GM12878 (cell line): Measurements from ENCODE around the gene NQO1. TPM values are rescaled to one million over a fixed set of nuclear protein-coding genes. Genes with fewer than 3 reads are reported as not detected.
A peak's percentile ranks its signal among the peaks of the same experiment; 100 is the strongest.

Experiments used
- ATAC-seq: fragments of 200-7000 bp; cut with Tn5 transposase; 3 replicates; pipeline ENCODE4 v1.9.1; 2020; ENCODE audit warnings: mild to moderate bottlenecking, moderate library complexity
- BruUV-seq: library from RNA; stranded (reverse); fragments of 400-500 nt; replicated peaks from 2 replicates; lab custom pipeline; 2021; lab: Mats Ljungman, UMichigan
- CTCF ChIA-PET: fragments of 300-600 bp; sonication (Branson Sonifier 250); formaldehyde crosslinking; extraction: SDS; loops from one replicate; lab custom pipeline; 2021; ENCODE audit warnings: inconsistent platforms; lab: Yijun Ruan, JAX
- POLR2A ChIA-PET: fragments of 350-600 bp; formaldehyde crosslinking; extraction: SDS; loops from one replicate; lab custom pipeline; 2021; ENCODE audit warnings: inconsistent platforms; lab: Charles Lee
- RAD21 ChIA-PET: fragments of 300-600 bp; sonication (Branson Sonifier 250); formaldehyde crosslinking; loops from one replicate; lab custom pipeline; 2023; ENCODE audit warnings: antibody characterized with exemption; ENCODE audit not compliant: unreplicated experiment; lab: Charles Lee
- SMC1A ChIA-PET: fragments of 300-600 bp; sonication (Branson Sonifier 250); formaldehyde crosslinking; loops from one replicate; lab custom pipeline; 2023; ENCODE audit not compliant: unreplicated experiment, uncharacterized antibody; lab: Charles Lee
- DNase-seq: peaks from one replicate; pipeline ENCODE4 v3.0.0-alpha.2; 2011; ENCODE audit warnings: low read depth, low spot score
- FAIRE-seq: peaks from 3 replicates; lab custom pipeline; 2011; peaks lifted over from hg19 to GRCh38; lab: Jason Lieb, UNC
- H2AFZ ChIP-seq: 2 replicates; pipeline ENCODE4 v1.6.0; 2011; ENCODE audit warnings: low read depth, low read length, control low read depth; ENCODE audit not compliant: control insufficient read depth
- H3K27ac ChIP-seq: 2 replicates; pipeline ENCODE4 v1.5.1; 2011; ENCODE audit warnings: control low read depth; ENCODE audit not compliant: control insufficient read depth, insufficient read depth
- H3K27me3 ChIP-seq, 2 experiments: replicated peaks in 1 of 2; 2 replicates each; pipeline versions ENCODE4 v1.6.0 to v1.6.1; 2011; ENCODE audit warnings: low read length in 1 of 2; ENCODE audit not compliant: control insufficient read depth in 2 of 2, insufficient read depth in 2 of 2
- H3K36me3 ChIP-seq, 2 experiments: 2 replicates each; pipeline ENCODE4 v1.5.1; 2011; ENCODE audit warnings: low read length in 1 of 2; ENCODE audit not compliant: control insufficient read depth in 2 of 2, insufficient read depth in 2 of 2
- H3K4me1 ChIP-seq: 2 replicates; pipeline ENCODE4 v1.6.1; 2011; ENCODE audit warnings: mild to moderate bottlenecking, low read length, moderate library complexity, mixed read lengths; ENCODE audit not compliant: control insufficient read depth, insufficient read depth
- H3K4me2 ChIP-seq: 2 replicates; pipeline ENCODE4 v1.6.0; 2011; ENCODE audit warnings: control low read depth; ENCODE audit not compliant: control insufficient read depth, insufficient read depth
- H3K4me3 ChIP-seq: fragments of 200-600 bp; sonication (generic); 2 replicates; pipeline ENCODE4 v1.5.1; 2016
- H3K79me2 ChIP-seq: 2 replicates; pipeline ENCODE4 v1.6.0; 2011; ENCODE audit warnings: low read length; ENCODE audit not compliant: control insufficient read depth, insufficient read depth
- H3K9ac ChIP-seq: 2 replicates; pipeline ENCODE4 v1.8.0; 2011; ENCODE audit warnings: low read length, control low read depth, mixed read lengths; ENCODE audit not compliant: control insufficient read depth, insufficient read depth
- H3K9me3 ChIP-seq: replicated peaks from 3 replicates; pipeline ENCODE4 v1.5.1; 2011; ENCODE audit warnings: mild to moderate bottlenecking, low read length; ENCODE audit not compliant: control insufficient read depth, insufficient read depth
- H4K20me1 ChIP-seq: 2 replicates; pipeline ENCODE4 v1.6.0; 2011; ENCODE audit not compliant: control insufficient read depth, insufficient read depth
- ASH2L ChIP-seq: fragments of 300-600, 200-600 bp; sonication (generic); IDR thresholded peaks from 2 replicates; pipeline ENCODE4 v1.6.1; 2017; ENCODE audit warnings: low read depth, mild to moderate bottlenecking, borderline replicate concordance
- CHD2 ChIP-seq: IDR thresholded peaks from 2 replicates; pipeline ENCODE4 v1.6.1; 2011; ENCODE audit warnings: low read depth, low read length, improper control_type of control experiment, borderline replicate concordance
- CREB1 ChIP-seq: IDR thresholded peaks from 2 replicates; pipeline ENCODE4 v1.6.1; 2012; ENCODE audit warnings: low read depth, mild to moderate bottlenecking, inconsistent platforms
- ELK1 ChIP-seq: IDR thresholded peaks from 2 replicates; pipeline ENCODE4 v1.6.1; 2012; ENCODE audit warnings: low read depth, low read length, improper control_type of control experiment
- FOS ChIP-seq: IDR thresholded peaks from 3 replicates; pipeline ENCODE4 v1.6.1; 2011; ENCODE audit warnings: borderline replicate concordance; ENCODE audit not compliant: insufficient read length; ENCODE audit errors: extremely low read depth
- IKZF2 ChIP-seq, 2 experiments: fragments of 450-650 bp; IDR thresholded peaks; 2 replicates each; pipeline ENCODE4 v1.6.1; 2017; ENCODE audit warnings: mild to moderate bottlenecking in 2 of 2, moderate library complexity in 2 of 2
- KAT2A ChIP-seq: conservative IDR thresholded peaks from 2 replicates; pipeline ENCODE4 v1.6.1; 2011; ENCODE audit warnings: low read depth, low read length; ENCODE audit not compliant: control insufficient read depth
- PAX8 ChIP-seq: fragments of 450-650 bp; IDR thresholded peaks from 2 replicates; pipeline ENCODE4 v1.6.1; 2017; ENCODE audit warnings: mild to moderate bottlenecking, moderate library complexity
- PRDM15 ChIP-seq: fragments of 450-650 bp; formaldehyde crosslinking; IDR thresholded peaks from 2 replicates; pipeline ENCODE4 v1.4.0; 2020; ENCODE audit warnings: mild to moderate bottlenecking, moderate library complexity
- STAT3 ChIP-seq: IDR thresholded peaks from 2 replicates; pipeline ENCODE4 v1.6.1; 2011; ENCODE audit warnings: low read depth, low read length, improper control_type of control experiment
- SUZ12 ChIP-seq: fragments of 200-600 bp; sonication (generic); IDR thresholded peaks from one replicate; pipeline ENCODE4 v1.6.1; 2018; ENCODE audit warnings: antibody characterized with exemption, mild to moderate bottlenecking; ENCODE audit not compliant: unreplicated experiment
- TAF1 ChIP-seq: IDR thresholded peaks from 2 replicates; pipeline ENCODE4 v1.6.1; 2011; ENCODE audit warnings: mild to moderate bottlenecking, low read depth, low read length, borderline replicate concordance
- YY1 ChIP-seq: IDR thresholded peaks from 2 replicates; pipeline ENCODE4 v1.6.1; 2011; ENCODE audit warnings: low read depth, mild to moderate bottlenecking, low read length
- ZNF217 ChIP-seq: fragments of 450-650 bp; IDR thresholded peaks from 2 replicates; pipeline ENCODE4 v1.6.1; 2017; ENCODE audit warnings: antibody characterized with exemption, mild to moderate bottlenecking
- WGBS: methylation state at CpG from one replicate; pipeline ENCODE4 v1.1.6; 2016; ENCODE audit warnings: low lambda C conversion rate; ENCODE audit not compliant: insufficient replicate concordance, insufficient coverage; ENCODE audit errors: missing lambda C conversion rate; 5-methylcytosine and 5-hydroxymethylcytosine counted together
- in situ Hi-C: fragments of 300-500 bp; cut with MboI; formaldehyde crosslinking; loops from 9 replicates; pipeline ENCODE4 v1.14.3; 2018; ENCODE audit warnings: mixed read lengths
- intact Hi-C: fragments of 100-400 bp; cut with micrococcal nuclease; formaldehyde crosslinking; loops from one replicate; pipeline ENCODE4 v1.14.2; 2022; ENCODE audit not compliant: unreplicated experiment
- polyA plus RNA-seq, 11 experiments: library from polyadenylated mRNA; depleted of rRNA in 4 of 11; unstranded in 6 of 11; stranded (reverse) in 5 of 11; fragments of >200 nt; fragmentation: Nextera tagmentation in 4 of 11; fragmentation: Illumina TruSeq in 1 of 11; extraction: Ambion mirVana in 4 of 11; extraction: Trizol in 1 of 11; gene quantifications; 1 replicate in 1 of 11; 2 replicates in 10 of 11; pipeline versions ENCODE4 v1.2.1 to v1.2.3, GENCODE V29; 2011 to 2016; ENCODE audit warnings: inconsistent platforms in 2 of 11, missing spikeins in 2 of 11, low read depth in 1 of 11
- total RNA-seq, 4 experiments: library from RNA; depleted of rRNA in 3 of 4; stranded (reverse); fragments of >200 nt in 3 of 4; fragmentation: Illumina TruSeq in 1 of 4; extraction: Trizol in 1 of 4; gene quantifications; 2 replicates each; pipeline versions ENCODE4 v1.2.1 to v1.2.3, GENCODE V29; 2013 to 2021
- TF ChIP-seq, protein P1 (sequence below): fragments of 450-650 bp; conservative IDR thresholded peaks from 2 replicates; pipeline ENCODE4 v1.6.1; 2017; ENCODE audit warnings: mild to moderate bottlenecking, moderate library complexity
- TF ChIP-seq, protein P2 (sequence below): fragments of 450-650 bp; IDR thresholded peaks from 2 replicates; pipeline ENCODE4 v1.6.1; 2017; ENCODE audit warnings: borderline replicate concordance

Gene NQO1
- total and polyA plus RNA-seq, 10 of the 15 experiments (the other 5 are each of a cell fraction or from before 2014, with no cell fraction given): 24.6 to 84.9 (median 34.6) TPM

GRCh38 chr16:69727916-69728270 lies 1.5 kb upstream of the NQO1 start:
- ChIA-PET SMC1A (interaction anchor here (0.7 to 8.3 kb wide), 4 partner anchors 19 to 548 kb away, joined by 3 to 47 read pairs (median 3); partner anchors contain the start of gene NOB1), POLR2A (interaction anchor here (0.6 to 1.8 kb wide), 2 partner anchors 24 to 27 kb away, joined by 3 to 9 read pairs; partner anchors contain the start of gene NOB1), CTCF (interaction anchor here (0.9 to 8.2 kb wide), 3 partner anchors 17 to 332 kb away, joined by 3 to 68 read pairs (median 42); partner anchors contain the start of gene NOB1), RAD21 (interaction anchor here (2.5 kb wide), 1 partner anchor 26 kb away, joined by 18 read pairs; the partner anchor contains the start of gene NOB1)
- H3K9me3 ChIP-seq: no peaks in the 10 kb centered on the region; the same call in 2 of the 3 replicates
- peak overlapping the region; percentile 78; the same call in 1 of the 2 replicates for H3K4me3 ChIP-seq
- DNase-seq (no peak), FAIRE-seq (no peak), ATAC-seq (no peak)
- WGBS: 86% methylated on average over 5 of the region's 5 CpGs
- in situ Hi-C loops (no loop called here), intact Hi-C loops (loop anchor here (2.0 kb wide), 1 partner anchor 27 kb away; the partner anchor contains the start of gene NOB1)
- no peak overlapping the region; the same call in 1 of the 2 replicates for H3K27ac ChIP-seq
- H2AFZ ChIP-seq: no peak overlapping the region
- no peaks in the 10 kb centered on the region for H3K36me3 ChIP-seq
- no TSS peak for BruUV-seq
- H4K20me1 ChIP-seq: no peaks in the 10 kb centered on the region
- H3K79me2 ChIP-seq: peaks cover 20% of the 10 kb centered on the region
- no peaks in the 10 kb centered on the region for H3K27me3 ChIP-seq
- peak overlapping the region; percentile 97 for H3K4me2 ChIP-seq
- no peak overlapping the region for H3K9ac ChIP-seq
- H3K4me1 ChIP-seq: no peaks in the 10 kb centered on the region; the same call in none of the 2 replicates
- TF ChIP-seq, protein P1, sequence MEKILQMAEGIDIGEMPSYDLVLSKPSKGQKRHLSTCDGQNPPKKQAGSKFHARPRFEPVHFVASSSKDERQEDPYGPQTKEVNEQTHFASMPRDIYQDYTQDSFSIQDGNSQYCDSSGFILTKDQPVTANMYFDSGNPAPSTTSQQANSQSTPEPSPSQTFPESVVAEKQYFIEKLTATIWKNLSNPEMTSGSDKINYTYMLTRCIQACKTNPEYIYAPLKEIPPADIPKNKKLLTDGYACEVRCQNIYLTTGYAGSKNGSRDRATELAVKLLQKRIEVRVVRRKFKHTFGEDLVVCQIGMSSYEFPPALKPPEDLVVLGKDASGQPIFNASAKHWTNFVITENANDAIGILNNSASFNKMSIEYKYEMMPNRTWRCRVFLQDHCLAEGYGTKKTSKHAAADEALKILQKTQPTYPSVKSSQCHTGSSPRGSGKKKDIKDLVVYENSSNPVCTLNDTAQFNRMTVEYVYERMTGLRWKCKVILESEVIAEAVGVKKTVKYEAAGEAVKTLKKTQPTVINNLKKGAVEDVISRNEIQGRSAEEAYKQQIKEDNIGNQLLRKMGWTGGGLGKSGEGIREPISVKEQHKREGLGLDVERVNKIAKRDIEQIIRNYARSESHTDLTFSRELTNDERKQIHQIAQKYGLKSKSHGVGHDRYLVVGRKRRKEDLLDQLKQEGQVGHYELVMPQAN: no peak
- TF ChIP-seq, protein P2, sequence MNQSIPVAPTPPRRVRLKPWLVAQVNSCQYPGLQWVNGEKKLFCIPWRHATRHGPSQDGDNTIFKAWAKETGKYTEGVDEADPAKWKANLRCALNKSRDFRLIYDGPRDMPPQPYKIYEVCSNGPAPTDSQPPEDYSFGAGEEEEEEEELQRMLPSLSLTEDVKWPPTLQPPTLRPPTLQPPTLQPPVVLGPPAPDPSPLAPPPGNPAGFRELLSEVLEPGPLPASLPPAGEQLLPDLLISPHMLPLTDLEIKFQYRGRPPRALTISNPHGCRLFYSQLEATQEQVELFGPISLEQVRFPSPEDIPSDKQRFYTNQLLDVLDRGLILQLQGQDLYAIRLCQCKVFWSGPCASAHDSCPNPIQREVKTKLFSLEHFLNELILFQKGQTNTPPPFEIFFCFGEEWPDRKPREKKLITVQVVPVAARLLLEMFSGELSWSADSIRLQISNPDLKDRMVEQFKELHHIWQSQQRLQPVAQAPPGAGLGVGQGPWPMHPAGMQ: no peak
- TF ChIP-seq TAF1: no peak
- no peak for TF ChIP-seq PRDM15
- TF ChIP-seq ELK1: no peak
- TF ChIP-seq STAT3: no peak
- no peak for TF ChIP-seq SUZ12
- no peak for TF ChIP-seq ASH2L
- TF ChIP-seq ZNF217: no peak
- no peak for TF ChIP-seq CHD2
- TF ChIP-seq IKZF2 (IDR thresholded peaks at IDR 0.05): no peak
- no peak for TF ChIP-seq YY1
- no peak for TF ChIP-seq KAT2A
- TF ChIP-seq PAX8: no peak
- no peak for TF ChIP-seq FOS
- TF ChIP-seq CREB1: no peak
